MM.1S (cell line): ENCODE data around the gene CACNA1H.
"Not testable (repeated sequence)": the region's sequence is repeated elsewhere in the genome, so short reads cannot be mapped to it uniquely, and the experiment has no call there.

Experiments used
- DNase-seq: peaks from one replicate; pipeline ENCODE4 v3.0.0-alpha.2; 2015
- H2AFZ ChIP-seq: fragments of 300-600 bp; sonication (generic); 2 replicates; pipeline ENCODE4 v1.6.0; 2016; ENCODE audit warnings: antibody characterized with exemption, low read length
- H3F3A ChIP-seq: fragments of 300-600 bp; sonication (generic); 2 replicates; pipeline ENCODE4 v1.6.1; 2016; ENCODE audit warnings: mild to moderate bottlenecking, antibody characterized with exemption, low read length, moderate library complexity, mixed read lengths; ENCODE audit not compliant: insufficient read depth
- H3K27ac ChIP-seq: fragments of 300-600 bp; sonication (generic); 2 replicates; pipeline ENCODE4 v1.5.1; 2016; ENCODE audit warnings: mild to moderate bottlenecking, low read length
- H3K27me3 ChIP-seq: fragments of 300-600 bp; sonication (generic); replicated peaks from 2 replicates; pipeline ENCODE4 v1.6.0; 2016; ENCODE audit warnings: low read length; ENCODE audit not compliant: insufficient read depth
- H3K36me3 ChIP-seq: fragments of 300-600 bp; sonication (generic); replicated peaks from 2 replicates; pipeline ENCODE4 v1.6.1; 2016; ENCODE audit warnings: mild to moderate bottlenecking, low read length, mixed read lengths; ENCODE audit not compliant: insufficient read depth
- H3K4me1 ChIP-seq: fragments of 300-600 bp; sonication (generic); 2 replicates; pipeline ENCODE4 v1.6.1; 2016; ENCODE audit warnings: low read length, mixed read lengths
- H3K4me2 ChIP-seq: fragments of 300-600 bp; sonication (generic); 2 replicates; pipeline ENCODE4 v1.6.0; 2016; ENCODE audit warnings: low read depth, low read length
- H3K4me3 ChIP-seq: fragments of 300-600 bp; sonication (generic); 2 replicates; pipeline ENCODE4 v1.5.1; 2016; ENCODE audit warnings: low read length, mixed read lengths
- H3K79me2 ChIP-seq: fragments of 300-600 bp; sonication (generic); 2 replicates; pipeline ENCODE4 v1.6.1; 2016; ENCODE audit warnings: mixed run types, low read length, mixed read lengths
- H3K9ac ChIP-seq: fragments of 300-600 bp; sonication (generic); 2 replicates; pipeline ENCODE4 v1.6.1; 2016; ENCODE audit warnings: low read length, mixed read lengths
- H3K9me2 ChIP-seq: fragments of 300-600 bp; sonication (generic); replicated peaks from 2 replicates; pipeline ENCODE4 v1.6.1; 2016; ENCODE audit warnings: mild to moderate bottlenecking, low read length, mixed read lengths; ENCODE audit not compliant: insufficient read depth
- H3K9me3 ChIP-seq: fragments of 300-600 bp; sonication (generic); replicated peaks from 2 replicates; pipeline ENCODE4 v1.6.1; 2016; ENCODE audit warnings: mild to moderate bottlenecking, low read length, mixed read lengths; ENCODE audit not compliant: insufficient read depth
- H4K20me1 ChIP-seq: fragments of 300-600 bp; sonication (generic); 2 replicates; pipeline ENCODE4 v1.6.1; 2016; ENCODE audit warnings: mild to moderate bottlenecking, low read length, moderate library complexity, mixed read lengths; ENCODE audit not compliant: insufficient read depth
- EZH2 ChIP-seq: fragments of 300-600 bp; sonication (generic); optimal IDR thresholded peaks from 2 replicates; pipeline ENCODE3; 2017; ENCODE audit warnings: low read depth, mild to moderate bottlenecking, antibody characterized with exemption, low read length, mixed read lengths
- EZH2phosphoT487 ChIP-seq: fragments of 300-600 bp; sonication (generic); IDR thresholded peaks from 2 replicates; pipeline ENCODE4 v1.6.1; 2018; ENCODE audit warnings: antibody characterized with exemption, low read length
- TF ChIP-seq, protein P1 (sequence below): fragments of 300-600 bp; sonication (generic); IDR thresholded peaks from 2 replicates; pipeline ENCODE4 v1.5.1; 2016; ENCODE audit warnings: antibody characterized with exemption, low read length, mixed read lengths

The CACNA1H gene

DNA sequence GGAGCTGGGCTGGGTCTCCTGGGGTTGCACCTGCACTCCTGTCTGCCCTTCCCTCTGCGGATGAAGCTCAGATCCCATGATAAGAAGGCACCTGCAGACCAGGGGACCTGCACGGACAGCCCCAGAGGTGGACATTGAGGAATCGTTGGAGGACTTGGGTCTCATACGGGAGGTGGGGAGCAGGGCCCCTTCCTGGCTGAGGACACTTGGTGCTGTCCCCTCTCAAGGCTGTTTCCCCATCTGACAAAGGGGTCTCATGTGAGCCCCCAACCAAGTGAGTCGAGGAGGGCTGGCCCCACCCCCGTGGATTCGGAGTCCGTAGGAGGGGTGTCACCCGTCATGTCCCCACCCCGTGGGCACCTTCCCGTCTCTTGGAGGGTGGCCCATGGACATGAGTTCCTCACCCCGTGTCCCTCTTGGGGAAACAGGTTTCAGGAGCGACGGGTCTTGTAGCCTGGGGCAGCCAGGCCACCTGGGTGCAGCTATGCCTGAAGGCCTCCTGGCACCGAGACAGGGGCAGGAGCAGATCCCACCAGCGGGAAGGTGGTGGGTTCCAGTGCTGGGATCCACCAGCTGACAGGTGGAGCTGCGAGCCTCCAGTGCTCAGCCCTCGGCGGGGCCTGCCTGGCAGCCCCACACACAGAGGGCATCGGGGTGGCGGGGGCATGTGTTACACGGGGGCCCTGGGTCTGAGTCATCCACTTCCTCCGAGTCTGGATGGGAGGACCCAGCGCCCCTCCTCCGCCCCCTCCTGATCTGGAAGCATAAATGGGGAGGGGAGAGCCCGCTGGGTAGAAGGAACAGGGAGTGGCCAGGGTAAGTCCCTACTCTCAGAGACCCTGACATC is 102.6 kb downstream of the CACNA1H start, which contains the start of gene TPSD1:
Gene TPSD1, plus strand, starts transcription at position 794 of the 847 bp plus-strand sequence. CDS start 212 bp downstream, outside the sequence.
- DNase-seq, H3F3A ChIP-seq, H3K27ac ChIP-seq, H3K4me3 ChIP-seq, H2AFZ ChIP-seq, H3K36me3 ChIP-seq, H3K9ac ChIP-seq, H3K4me2 ChIP-seq, H3K9me2 ChIP-seq, H3K9me3 ChIP-seq, H3K4me1 ChIP-seq, H4K20me1 ChIP-seq, H3K79me2 ChIP-seq: not testable (repeated sequence)
- peaks cover 44% of the 10 kb centered on the region for H3K27me3 ChIP-seq

DNA sequence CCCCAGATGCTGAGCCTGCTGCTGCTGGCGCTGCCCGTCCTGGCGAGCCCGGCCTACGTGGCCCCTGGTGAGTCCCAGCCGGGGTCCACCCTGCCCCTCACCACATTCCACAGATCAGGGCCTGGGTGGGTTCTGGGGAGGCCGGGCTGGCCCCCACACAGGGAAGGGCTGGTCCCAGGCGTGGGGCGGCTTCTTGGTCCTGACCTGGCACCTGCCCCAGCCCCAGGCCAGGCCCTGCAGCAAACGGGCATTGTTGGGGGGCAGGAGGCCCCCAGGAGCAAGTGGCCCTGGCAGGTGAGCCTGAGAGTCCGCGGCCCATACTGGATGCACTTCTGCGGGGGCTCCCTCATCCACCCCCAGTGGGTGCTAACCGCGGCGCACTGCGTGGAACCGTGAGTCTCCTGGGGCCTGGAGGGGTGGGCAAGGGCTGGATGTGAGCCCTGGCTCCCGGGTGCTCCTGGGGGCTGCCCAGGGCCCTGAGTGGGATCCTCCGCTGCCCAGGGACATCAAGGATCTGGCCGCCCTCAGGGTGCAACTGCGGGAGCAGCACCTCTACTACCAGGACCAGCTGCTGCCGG is 103.5 kb downstream of the CACNA1H start:
- not testable (repeated sequence) for H2AFZ ChIP-seq, DNase-seq, H3K27ac ChIP-seq, H3K79me2 ChIP-seq, H3K4me2 ChIP-seq, H3K36me3 ChIP-seq, H3K4me1 ChIP-seq, H4K20me1 ChIP-seq, H3K9ac ChIP-seq, H3K9me2 ChIP-seq, H3K4me3 ChIP-seq, H3F3A ChIP-seq, H3K9me3 ChIP-seq
- H3K27me3 ChIP-seq = peaks cover 53% of the 10 kb centered on the region

GRCh38 chr16:1256874-1257322 is 104.0 kb downstream of the CACNA1H start:
- DNase-seq = no peak
- TF ChIP-seq EZH2phosphoT487 = no peak
- no peak for TF ChIP-seq EZH2
- TF ChIP-seq, protein P1, sequence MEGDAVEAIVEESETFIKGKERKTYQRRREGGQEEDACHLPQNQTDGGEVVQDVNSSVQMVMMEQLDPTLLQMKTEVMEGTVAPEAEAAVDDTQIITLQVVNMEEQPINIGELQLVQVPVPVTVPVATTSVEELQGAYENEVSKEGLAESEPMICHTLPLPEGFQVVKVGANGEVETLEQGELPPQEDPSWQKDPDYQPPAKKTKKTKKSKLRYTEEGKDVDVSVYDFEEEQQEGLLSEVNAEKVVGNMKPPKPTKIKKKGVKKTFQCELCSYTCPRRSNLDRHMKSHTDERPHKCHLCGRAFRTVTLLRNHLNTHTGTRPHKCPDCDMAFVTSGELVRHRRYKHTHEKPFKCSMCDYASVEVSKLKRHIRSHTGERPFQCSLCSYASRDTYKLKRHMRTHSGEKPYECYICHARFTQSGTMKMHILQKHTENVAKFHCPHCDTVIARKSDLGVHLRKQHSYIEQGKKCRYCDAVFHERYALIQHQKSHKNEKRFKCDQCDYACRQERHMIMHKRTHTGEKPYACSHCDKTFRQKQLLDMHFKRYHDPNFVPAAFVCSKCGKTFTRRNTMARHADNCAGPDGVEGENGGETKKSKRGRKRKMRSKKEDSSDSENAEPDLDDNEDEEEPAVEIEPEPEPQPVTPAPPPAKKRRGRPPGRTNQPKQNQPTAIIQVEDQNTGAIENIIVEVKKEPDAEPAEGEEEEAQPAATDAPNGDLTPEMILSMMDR = no peak
- Histone ChIP-seq H3K79me2 (no peaks in the 10 kb centered on the region), H2AFZ (no peak overlapping the region), H3K27me3 (peaks cover 58% of the 10 kb centered on the region), H3K9me3 (no peaks in the 10 kb centered on the region), H3K9ac (no peak overlapping the region), H3F3A (no peaks in the 10 kb centered on the region), H3K4me3 (no peak overlapping the region), H4K20me1 (no peaks in the 10 kb centered on the region), H3K27ac (no peak overlapping the region), H3K4me2 (no peak overlapping the region), H3K36me3 (no peaks in the 10 kb centered on the region), H3K9me2 (no peaks in the 10 kb centered on the region), H3K4me1 (no peaks in the 10 kb centered on the region)

DNA sequence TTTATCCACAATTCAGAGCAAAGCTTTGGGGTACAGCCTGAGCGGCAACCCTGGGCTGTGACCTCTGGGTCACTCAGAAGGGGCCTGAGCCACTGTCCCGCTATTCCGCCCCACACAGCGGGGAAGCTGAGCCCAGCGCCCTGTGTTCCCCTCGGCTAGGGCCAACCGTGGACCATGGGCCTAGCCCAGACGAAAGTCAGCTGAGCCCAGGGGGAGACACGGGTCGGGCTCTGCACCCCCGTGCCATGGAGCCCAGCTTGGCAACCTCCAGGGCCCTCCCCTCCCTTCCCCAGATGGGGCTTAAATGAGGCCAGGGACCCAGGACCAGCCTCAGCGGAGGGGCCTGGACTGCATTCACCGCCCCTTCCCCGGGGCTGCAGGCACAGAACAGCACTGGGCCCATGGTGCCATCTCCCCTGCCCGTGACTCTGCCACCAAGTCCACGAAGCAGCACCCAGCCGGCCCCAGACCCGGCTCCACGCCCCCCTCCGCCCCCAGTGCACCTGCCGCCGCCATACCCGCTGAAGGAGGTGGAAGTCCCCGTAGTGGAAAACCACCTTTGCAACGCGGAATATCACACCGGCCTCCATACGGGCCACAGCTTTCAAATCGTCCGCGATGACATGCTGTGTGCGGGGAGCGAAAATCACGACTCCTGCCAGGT is 104.8 kb downstream of the CACNA1H start:
- H3F3A ChIP-seq = no peaks in the 10 kb centered on the region
- H2AFZ ChIP-seq = no peak overlapping the region
- H3K27me3 ChIP-seq = peaks cover 66% of the 10 kb centered on the region
- no peaks in the 10 kb centered on the region for H3K9me2 ChIP-seq
- H4K20me1 ChIP-seq = no peaks in the 10 kb centered on the region
- no peak overlapping the region for H3K27ac ChIP-seq
- H3K4me3 ChIP-seq = no peak overlapping the region
- no peaks in the 10 kb centered on the region for H3K9me3 ChIP-seq
- no peak overlapping the region for H3K9ac ChIP-seq
- H3K4me1 ChIP-seq = no peaks in the 10 kb centered on the region
- no peaks in the 10 kb centered on the region for H3K79me2 ChIP-seq
- no peaks in the 10 kb centered on the region for H3K36me3 ChIP-seq
- TF ChIP-seq EZH2phosphoT487 (no peak), EZH2 (no peak)
- TF ChIP-seq, protein P1 = no peak
- H3K4me2 ChIP-seq = no peak overlapping the region
- DNase-seq = no peak
